ENCODE measurements around the gene RAB6B.

DNA sequence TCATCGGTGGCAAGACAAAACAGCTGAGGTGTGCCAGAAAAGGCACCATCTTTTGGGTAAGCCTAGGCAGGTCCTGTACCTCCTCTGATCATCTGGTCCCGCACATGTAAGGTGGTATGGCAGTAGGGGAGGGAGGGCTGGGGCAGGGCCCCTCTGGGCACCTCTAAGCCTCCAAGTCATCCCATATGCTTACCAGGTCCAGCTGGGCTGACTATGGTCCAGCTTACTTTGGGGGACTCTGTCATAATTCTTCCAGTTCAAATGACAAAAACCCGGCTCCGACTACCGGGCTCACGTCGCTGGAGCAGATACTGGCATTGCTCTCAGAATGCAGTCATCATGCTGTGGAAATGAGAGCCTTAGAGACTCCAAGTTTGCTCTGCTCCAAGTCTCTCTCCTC, 1.9 kb upstream of the RAB6B start:
- TF ChIP-seq, protein P1, sequence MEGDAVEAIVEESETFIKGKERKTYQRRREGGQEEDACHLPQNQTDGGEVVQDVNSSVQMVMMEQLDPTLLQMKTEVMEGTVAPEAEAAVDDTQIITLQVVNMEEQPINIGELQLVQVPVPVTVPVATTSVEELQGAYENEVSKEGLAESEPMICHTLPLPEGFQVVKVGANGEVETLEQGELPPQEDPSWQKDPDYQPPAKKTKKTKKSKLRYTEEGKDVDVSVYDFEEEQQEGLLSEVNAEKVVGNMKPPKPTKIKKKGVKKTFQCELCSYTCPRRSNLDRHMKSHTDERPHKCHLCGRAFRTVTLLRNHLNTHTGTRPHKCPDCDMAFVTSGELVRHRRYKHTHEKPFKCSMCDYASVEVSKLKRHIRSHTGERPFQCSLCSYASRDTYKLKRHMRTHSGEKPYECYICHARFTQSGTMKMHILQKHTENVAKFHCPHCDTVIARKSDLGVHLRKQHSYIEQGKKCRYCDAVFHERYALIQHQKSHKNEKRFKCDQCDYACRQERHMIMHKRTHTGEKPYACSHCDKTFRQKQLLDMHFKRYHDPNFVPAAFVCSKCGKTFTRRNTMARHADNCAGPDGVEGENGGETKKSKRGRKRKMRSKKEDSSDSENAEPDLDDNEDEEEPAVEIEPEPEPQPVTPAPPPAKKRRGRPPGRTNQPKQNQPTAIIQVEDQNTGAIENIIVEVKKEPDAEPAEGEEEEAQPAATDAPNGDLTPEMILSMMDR (IDR thresholded peaks at IDR 0.05; ENCODE audit: low read depth, low read length), result no peak
- no peak for TF ChIP-seq EZH2phosphoT487 (IDR thresholded peaks at IDR 0.05; ENCODE audit: low read depth)

Data from OCI-LY3 (cell line).